ENCODE data around the gene SLC6A2. TPM values are rescaled to one million over a fixed set of nuclear protein-coding genes. Genes with fewer than 3 reads are reported as not detected.

SLC6A2 gene
- total and polyA plus RNA-seq, 2 experiments from 2014 or later, result 1.3 to 3.4 TPM

GRCh38 chr16:55622930-55623561 lies 32.7 kb upstream of the SLC6A2 start:
- H3K36me3 ChIP-seq, result no peaks in the 10 kb centered on the region
- peak; percentile 8 for TF ChIP-seq CTCF (IDR thresholded peaks at IDR 0.05; ENCODE audit: low read depth, low read length)
- no peaks in the 10 kb centered on the region for H3K9me3 ChIP-seq (ENCODE audit: low read depth)
- no peak overlapping the region for H3K27ac ChIP-seq
- no peak overlapping the region for H3K4me3 ChIP-seq
- H3K4me1 ChIP-seq (ENCODE audit: low read depth), result no peaks in the 10 kb centered on the region
- DNase-seq (ENCODE audit: low read depth in 1 of 2, low spot score in 1 of 2), result peak in 1 of 2 donors; percentile 43
- H3K27me3 ChIP-seq, result peaks cover 9% of the 10 kb centered on the region

GRCh38 chr16:55623640-55624039 lies 32.1 kb upstream of the SLC6A2 start:
- Histone ChIP-seq H3K36me3 (no peaks in the 10 kb centered on the region), H3K4me1 (ENCODE audit: low read depth) (no peaks in the 10 kb centered on the region), H3K9me3 (ENCODE audit: low read depth) (no peaks in the 10 kb centered on the region), H3K27ac (no peak overlapping the region), H3K4me3 (no peak overlapping the region), H3K27me3 (peaks cover 9% of the 10 kb centered on the region)
- TF ChIP-seq CTCF (IDR thresholded peaks at IDR 0.05; ENCODE audit: low read depth, low read length), result no peak
- no peak for DNase-seq (ENCODE audit: low read depth in 1 of 2, low spot score in 1 of 2)

- no peaks in the 10 kb centered on the region for H3K36me3 ChIP-seq
- H3K27ac ChIP-seq, result no peak overlapping the region
- no peak for TF ChIP-seq CTCF (IDR thresholded peaks at IDR 0.05; ENCODE audit: low read depth, low read length)
- H3K9me3 ChIP-seq (ENCODE audit: low read depth), result no peaks in the 10 kb centered on the region
- DNase-seq (ENCODE audit: low read depth in 1 of 2, low spot score in 1 of 2), result no peak
- no peak overlapping the region for H3K4me3 ChIP-seq
- peaks cover 9% of the 10 kb centered on the region for H3K27me3 ChIP-seq
- H3K4me1 ChIP-seq (ENCODE audit: low read depth), result no peaks in the 10 kb centered on the region
Observed at GRCh38 chr16:55624696-55625095, 31.1 kb upstream of the SLC6A2 start.

GRCh38 chr16:55625843-55626242 lies 29.9 kb upstream of the SLC6A2 start:
- no peak for TF ChIP-seq CTCF (IDR thresholded peaks at IDR 0.05; ENCODE audit: low read depth, low read length)
- Histone ChIP-seq H3K27me3 (peaks cover 9% of the 10 kb centered on the region), H3K27ac (no peak overlapping the region), H3K4me1 (ENCODE audit: low read depth) (no peaks in the 10 kb centered on the region), H3K9me3 (ENCODE audit: low read depth) (no peaks in the 10 kb centered on the region), H3K4me3 (no peak overlapping the region), H3K36me3 (no peaks in the 10 kb centered on the region)
- no peak for DNase-seq (ENCODE audit: low read depth in 1 of 2, low spot score in 1 of 2)

- Histone ChIP-seq H3K27ac (no peak overlapping the region), H3K4me3 (no peak overlapping the region), H3K9me3 (ENCODE audit: low read depth) (no peaks in the 10 kb centered on the region), H3K27me3 (peaks cover 9% of the 10 kb centered on the region), H3K36me3 (no peaks in the 10 kb centered on the region), H3K4me1 (ENCODE audit: low read depth) (no peaks in the 10 kb centered on the region)
- no peak for TF ChIP-seq CTCF (IDR thresholded peaks at IDR 0.05; ENCODE audit: low read depth, low read length)
- no peak for DNase-seq (ENCODE audit: low read depth in 1 of 2, low spot score in 1 of 2)
Observed at GRCh38 chr16:55628306-55628968, 27.4 kb upstream of the SLC6A2 start.

Data from cardiac muscle cell (in vitro differentiated cells and primary cell).